HepG2 (cell line): Measurements from ENCODE around the gene GYPC. TPM values are rescaled to one million over a fixed set of nuclear protein-coding genes. Genes with fewer than 3 reads are reported as not detected.

Source experiments
- ATAC-seq: fragments of 200-7000 bp; cut with Tn5 transposase; 3 replicates; pipeline ENCODE4 v1.9.1; 2020; ENCODE audit warnings: mild to moderate bottlenecking, moderate library complexity
- BruUV-seq: library from RNA; stranded (reverse); fragments of 400-500 nt; replicated peaks from 2 replicates; lab custom pipeline; 2021; lab: Mats Ljungman, UMichigan
- CTCF ChIA-PET: fragments of 300-600 bp; formaldehyde crosslinking; extraction: SDS; loops from one replicate; lab custom pipeline; 2021; ENCODE audit warnings: low total read pairs, inconsistent platforms, low intra/inter-chr PET ratio; lab: Yijun Ruan, JAX
- POLR2A ChIA-PET: fragments of 350-600 bp; sonication (Branson Sonifier 250); formaldehyde crosslinking; loops from one replicate; lab custom pipeline; 2020; ENCODE audit warnings: antibody characterized with exemption, inconsistent platforms; lab: Yijun Ruan, JAX
- DNase-seq: peaks from one replicate; pipeline ENCODE4 v3.0.0-alpha.2; 2015; ENCODE audit warnings: low spot score
- FAIRE-seq: peaks from 3 replicates; lab custom pipeline; 2011; peaks lifted over from hg19 to GRCh38; lab: Jason Lieb, UNC
- H2AFZ ChIP-seq: one replicate; pipeline ENCODE4 v1.6.1; 2011; ENCODE audit warnings: low read length, inconsistent platforms
- H3K27ac ChIP-seq: fragments of 300-600 bp; 3 replicates; pipeline ENCODE4 v1.8.0; 2011; ENCODE audit warnings: mixed run types, mild to moderate bottlenecking, mixed read lengths, low read length, inconsistent platforms; ENCODE audit not compliant: insufficient read depth; ENCODE audit errors: extremely low read length
- H3K27me3 ChIP-seq, 2 experiments: fragments of 200-600 bp in 1 of 2; 2 replicates in 1 of 2; 3 replicates in 1 of 2; pipeline versions ENCODE4 v1.6.0 to v1.8.0; 2011; ENCODE audit warnings: low read length in 2 of 2, mild to moderate bottlenecking in 2 of 2, moderate library complexity in 2 of 2, inconsistent platforms in 1 of 2; ENCODE audit not compliant: insufficient read depth in 2 of 2, control insufficient read depth in 1 of 2
- H3K36me3 ChIP-seq, 2 experiments: fragments of 200-600 bp in 1 of 2; replicated peaks in 1 of 2; 2 replicates in 1 of 2; 3 replicates in 1 of 2; pipeline versions ENCODE4 v1.5.1 to v1.8.0; 2011; ENCODE audit warnings: low read length in 2 of 2, inconsistent platforms in 1 of 2; ENCODE audit not compliant: insufficient read depth in 2 of 2, control insufficient read depth in 1 of 2
- H3K4me1 ChIP-seq: 2 replicates; pipeline ENCODE4 v1.5.1; 2012; ENCODE audit warnings: low read length, inconsistent platforms; ENCODE audit not compliant: insufficient read depth
- H3K4me2 ChIP-seq: 2 replicates; pipeline ENCODE4 v1.6.0; 2011; ENCODE audit warnings: low read depth, low read length, inconsistent platforms
- H3K4me3 ChIP-seq, 3 experiments: fragments of 200-600 bp in 1 of 3; sonication (generic), shearing (Covaris generic) in 1 of 3; replicated peaks in 1 of 3; 2 replicates each; pipeline ENCODE4 v1.5.1; 2011 to 2016; ENCODE audit warnings: low read length in 3 of 3, inconsistent platforms in 2 of 3, low read depth in 2 of 3, mild to moderate bottlenecking in 2 of 3, control low read depth in 1 of 3, mixed read lengths in 1 of 3; ENCODE audit not compliant: insufficient read depth in 1 of 3
- H3K79me2 ChIP-seq: one replicate; pipeline ENCODE4 v1.6.1; 2011; ENCODE audit warnings: low read length, inconsistent platforms; ENCODE audit not compliant: insufficient read depth
- H3K9ac ChIP-seq: 2 replicates; pipeline ENCODE4 v1.6.0; 2011; ENCODE audit warnings: mild to moderate bottlenecking, low read depth, low read length, inconsistent platforms; ENCODE audit not compliant: insufficient read depth
- H3K9me3 ChIP-seq: 2 replicates; pipeline ENCODE4 v1.5.1; 2012; ENCODE audit warnings: mild to moderate bottlenecking, low read length
- H4K20me1 ChIP-seq: 2 replicates; pipeline ENCODE4 v1.6.0; 2011; ENCODE audit warnings: inconsistent platforms, mild to moderate bottlenecking, low read length, moderate library complexity; ENCODE audit not compliant: insufficient read depth
- BRCA1 ChIP-seq: sonication (generic); formaldehyde crosslinking; IDR thresholded peaks from 2 replicates; pipeline ENCODE4 v1.4.0; 2020; ENCODE audit warnings: missing genetic modification reagents
- CCAR2 ChIP-seq: fragments of 200-400 bp; formaldehyde crosslinking; optimal IDR thresholded peaks from 2 replicates; pipeline ENCODE3; 2018; ENCODE audit warnings: low read depth, mild to moderate bottlenecking, low read length, moderate library complexity
- HMGXB3 ChIP-seq: sonication (generic); formaldehyde crosslinking; IDR thresholded peaks from 2 replicates; pipeline ENCODE4 v1.4.0; 2020; ENCODE audit warnings: missing genetic modification reagents, borderline replicate concordance
- KAT2B ChIP-seq: fragments of 150-350 bp; IDR thresholded peaks from 2 replicates; pipeline ENCODE4 v1.6.1; 2014; ENCODE audit warnings: low read depth, low read length, borderline replicate concordance
- NCOA1 ChIP-seq: sonication (generic); formaldehyde crosslinking; IDR thresholded peaks from 2 replicates; pipeline ENCODE4 v1.9.0; 2021; ENCODE audit warnings: missing genetic modification reagents
- PITX1 ChIP-seq: sonication (generic); formaldehyde crosslinking; IDR thresholded peaks from 2 replicates; pipeline ENCODE4 v1.5.1; 2020; ENCODE audit warnings: mild to moderate bottlenecking, missing genetic modification reagents
- POLR2G ChIP-seq: fragments of 200-400 bp; formaldehyde crosslinking; IDR thresholded peaks from 2 replicates; pipeline ENCODE4 v1.6.1; 2018; ENCODE audit warnings: mild to moderate bottlenecking, low read depth, low read length, moderate library complexity
- SP2 ChIP-seq: sonication (generic); formaldehyde crosslinking; IDR thresholded peaks from 2 replicates; pipeline ENCODE4 v1.5.1; 2020; ENCODE audit warnings: mild to moderate bottlenecking, missing genetic modification reagents
- TBP ChIP-seq: sonication (generic); formaldehyde crosslinking; IDR thresholded peaks from 2 replicates; pipeline ENCODE4 v1.5.0; 2020; ENCODE audit warnings: missing genetic modification reagents
- ZNF121 ChIP-seq: sonication (generic); formaldehyde crosslinking; IDR thresholded peaks from 2 replicates; pipeline ENCODE4 v1.5.0; 2020; ENCODE audit warnings: mild to moderate bottlenecking, missing genetic modification reagents
- ZNF143 ChIP-seq: sonication (generic); formaldehyde crosslinking; IDR thresholded peaks from 2 replicates; pipeline ENCODE4 v1.4.0; 2020; ENCODE audit warnings: missing genetic modification reagents
- ZNF296 ChIP-seq: sonication (generic); formaldehyde crosslinking; conservative IDR thresholded peaks from 2 replicates; pipeline ENCODE4 v1.5.0; 2020; ENCODE audit warnings: mild to moderate bottlenecking, missing genetic modification reagents
- ZNF44 ChIP-seq: sonication (generic); formaldehyde crosslinking; IDR thresholded peaks from 2 replicates; pipeline ENCODE4 v1.5.1; 2020; ENCODE audit warnings: mild to moderate bottlenecking, missing genetic modification reagents
- ZNF775 ChIP-seq: sonication (generic); formaldehyde crosslinking; IDR thresholded peaks from 2 replicates; pipeline ENCODE4 v1.4.0; 2020; ENCODE audit warnings: missing genetic modification reagents, mild to moderate bottlenecking, moderate library complexity, borderline replicate concordance
- ZNF83 ChIP-seq: sonication (generic); formaldehyde crosslinking; IDR thresholded peaks from 2 replicates; pipeline ENCODE4 v1.4.0; 2020; ENCODE audit warnings: missing genetic modification reagents, mild to moderate bottlenecking, borderline replicate concordance
- ZSCAN25 ChIP-seq: sonication (generic); formaldehyde crosslinking; IDR thresholded peaks from 2 replicates; pipeline ENCODE4 v1.8.0; 2022; ENCODE audit warnings: mild to moderate bottlenecking, missing genetic modification reagents
- WGBS: methylation state at CpG from one replicate; pipeline ENCODE4 v1.1.6; 2017; ENCODE audit warnings: low lambda C conversion rate; 5-methylcytosine and 5-hydroxymethylcytosine counted together
- in situ Hi-C: cut with HindIII; loops from 2 replicates; pipeline ENCODE4 v1.10.0; 2017; ENCODE audit warnings: low pct_unique_long_range_greater_than_20kb; ENCODE audit not compliant: extremely low pct_ligation_motif_present
- intact Hi-C: fragments of 100-400 bp; cut with micrococcal nuclease; formaldehyde crosslinking; loops from one replicate; pipeline ENCODE4 v1.10.0; 2022; ENCODE audit not compliant: unreplicated experiment
- polyA plus RNA-seq, 8 experiments: library from polyadenylated mRNA; depleted of rRNA in 3 of 8; stranded (reverse) in 7 of 8; unstranded in 1 of 8; fragments of >200 nt; fragmentation: Illumina TruSeq in 4 of 8; extraction: Trizol in 4 of 8; gene quantifications; 2 replicates each; pipeline versions ENCODE4 v1.2.1 to v1.2.3, GENCODE V29; 2011 to 2016; ENCODE audit warnings: low read depth in 4 of 8, missing spikeins in 1 of 8, mixed read lengths in 1 of 8; ENCODE audit not compliant: insufficient read depth in 1 of 8
- total RNA-seq, 5 experiments: library from RNA; depleted of rRNA; stranded (reverse); fragments of >200 nt; fragmentation: Illumina TruSeq; extraction: Trizol; gene quantifications; 2 replicates each; pipeline ENCODE4 v1.2.3, GENCODE V29; 2016; ENCODE audit warnings: low read depth in 1 of 5
- TF ChIP-seq, protein P1 (sequence below): sonication (generic); formaldehyde crosslinking; IDR thresholded peaks from 2 replicates; pipeline ENCODE4 v1.4.0; 2020; ENCODE audit warnings: mild to moderate bottlenecking, missing genetic modification reagents

GYPC gene
- total and polyA plus RNA-seq, 2 of the 13 experiments (the other 11 are each of a cell fraction or from before 2014, with no cell fraction given): not detected

- Histone ChIP-seq H3K79me2 (no peaks in the 10 kb centered on the region), H2AFZ (no peak overlapping the region), H3K4me3 (no peak overlapping the region), H4K20me1 (no peaks in the 10 kb centered on the region), H3K9me3 (no peaks in the 10 kb centered on the region), H3K27me3 (peaks cover 6 to 58% of the 10 kb centered on the region in 2 experiments), H3K4me2 (no peak overlapping the region), H3K9ac (no peak overlapping the region), H3K36me3 (no peaks in the 10 kb centered on the region), H3K4me1 (no peaks in the 10 kb centered on the region), H3K27ac (no peak overlapping the region)
- intact Hi-C loops: no loop called here
- ATAC-seq: no peak
- no peak for DNase-seq
- no peak for FAIRE-seq
- TF ChIP-seq ZNF121 (CRISPR knock-in tag): no peak
- no peak for TF ChIP-seq CCAR2
- TF ChIP-seq KAT2B: no peak
- TF ChIP-seq ZNF775 (CRISPR knock-in tag): no peak
- no peak for TF ChIP-seq ZSCAN25 (CRISPR knock-in tag)
- TF ChIP-seq POLR2G: no peak
- no peak for TF ChIP-seq NCOA1 (CRISPR knock-in tag)
- TF ChIP-seq, protein P1, sequence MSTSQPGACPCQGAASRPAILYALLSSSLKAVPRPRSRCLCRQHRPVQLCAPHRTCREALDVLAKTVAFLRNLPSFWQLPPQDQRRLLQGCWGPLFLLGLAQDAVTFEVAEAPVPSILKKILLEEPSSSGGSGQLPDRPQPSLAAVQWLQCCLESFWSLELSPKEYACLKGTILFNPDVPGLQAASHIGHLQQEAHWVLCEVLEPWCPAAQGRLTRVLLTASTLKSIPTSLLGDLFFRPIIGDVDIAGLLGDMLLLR: no peak
- TF ChIP-seq ZNF143 (CRISPR knock-in tag): no peak
- no peak for TF ChIP-seq ZNF296 (CRISPR knock-in tag)
- TF ChIP-seq ZNF44 (CRISPR knock-in tag): no peak
- TF ChIP-seq ZNF83: no peak
- no peak for TF ChIP-seq BRCA1
- no peak for TF ChIP-seq SP2
- no peak for TF ChIP-seq TBP (CRISPR knock-in tag)
- TF ChIP-seq PITX1 (CRISPR knock-in tag): no peak
- TF ChIP-seq HMGXB3 (CRISPR knock-in tag): no peak
- WGBS: 72% methylated on average over 16 of the region's 16 CpGs
- CTCF ChIA-PET: no interaction called here
- in situ Hi-C loops: no loop called here
- BruUV-seq: no TSS peak
- POLR2A ChIA-PET: no interaction called here
These were observed 1.2 kb downstream of the GYPC start for GRCh38 chr2:126657148-126657635.
